Measurements from ENCODE around the gene KCTD21.

The KCTD21 gene

DNA sequence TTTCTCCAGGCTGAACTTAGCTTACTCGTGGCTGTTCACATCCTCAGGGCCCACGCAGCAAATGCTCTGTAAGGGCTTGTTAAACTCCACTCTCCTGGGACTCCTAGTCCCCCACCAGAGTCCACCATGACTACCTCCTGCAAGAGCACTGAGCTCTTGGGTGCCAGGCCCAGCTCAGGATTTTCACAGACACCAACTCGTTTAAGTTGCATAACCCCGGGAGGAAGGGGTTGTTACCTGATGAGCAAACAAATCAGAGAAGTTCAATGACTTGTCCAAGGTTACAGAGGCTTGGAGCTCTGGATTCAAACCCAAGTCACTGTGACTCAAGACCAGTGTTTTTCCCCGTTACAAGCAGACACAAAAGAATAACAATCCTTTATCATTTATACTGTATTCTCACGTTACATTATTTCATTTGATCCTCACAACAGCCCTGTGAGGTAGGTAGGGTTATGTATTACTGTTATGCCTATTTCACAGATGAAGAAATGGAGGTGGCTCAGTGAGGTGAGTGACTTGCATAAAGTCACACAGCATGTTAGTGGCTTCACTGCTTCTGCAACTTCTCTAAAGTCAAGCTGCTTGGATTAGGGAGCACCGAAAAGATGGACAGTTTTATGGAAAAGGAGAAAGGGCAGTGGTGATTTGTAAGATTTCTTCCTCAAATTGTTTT, 17.4 kb downstream of the KCTD21 start:
- no peak for DNase-seq

GRCh38 chr11:78170413-78170812, 18.0 kb downstream of the KCTD21 start:
- DNase-seq = no peak

- no peak for DNase-seq
Observed at GRCh38 chr11:78168539-78169477, 19.6 kb downstream of the KCTD21 start.

- no peak for DNase-seq
Observed at GRCh38 chr11:78166855-78167469, 21.5 kb downstream of the KCTD21 start.

DNA sequence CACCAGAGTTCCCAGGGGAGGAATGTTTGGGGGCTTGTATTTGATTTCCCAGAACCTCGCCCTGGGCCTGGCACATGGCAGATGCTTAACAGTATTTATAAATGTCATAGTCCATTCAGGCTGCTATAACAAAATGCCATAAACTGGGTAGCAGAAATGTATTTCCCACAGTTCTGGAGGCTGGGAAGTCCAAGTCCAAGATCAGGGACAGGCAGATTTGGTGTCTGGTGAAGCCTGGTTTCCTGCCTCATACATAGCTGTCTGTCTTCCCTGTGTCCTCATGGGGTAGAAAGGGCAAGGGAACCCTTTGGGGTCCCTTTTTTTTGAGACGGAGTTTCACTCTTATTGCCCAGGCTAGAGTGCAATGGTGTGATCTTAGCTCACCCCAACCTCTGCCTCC, 24.0 kb downstream of the KCTD21 start:
- DNase-seq = no peak

- no peak for DNase-seq
Observed at GRCh38 chr11:78163828-78164227, 24.6 kb downstream of the KCTD21 start.

DNA sequence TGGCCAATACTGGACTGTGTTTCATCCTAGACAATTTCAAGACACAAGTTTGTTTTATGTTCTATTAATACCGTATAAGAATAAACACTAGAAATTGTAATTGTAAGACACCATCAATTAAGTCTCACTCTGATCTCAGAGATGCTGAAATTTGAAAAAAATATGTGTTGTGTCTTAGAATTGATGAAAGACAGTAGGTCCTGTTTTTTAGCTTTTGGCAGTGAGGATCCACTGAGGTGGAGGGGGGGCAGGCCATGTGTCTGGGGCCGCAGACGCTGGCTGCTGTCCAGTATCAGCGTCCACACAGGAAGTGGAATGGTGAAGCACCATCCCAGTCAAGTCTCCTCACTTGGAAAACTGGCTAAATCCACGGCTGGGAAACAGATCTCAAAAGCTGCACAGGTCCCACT, 26.5 kb downstream of the KCTD21 start:
- DNase-seq = no peak

DNA sequence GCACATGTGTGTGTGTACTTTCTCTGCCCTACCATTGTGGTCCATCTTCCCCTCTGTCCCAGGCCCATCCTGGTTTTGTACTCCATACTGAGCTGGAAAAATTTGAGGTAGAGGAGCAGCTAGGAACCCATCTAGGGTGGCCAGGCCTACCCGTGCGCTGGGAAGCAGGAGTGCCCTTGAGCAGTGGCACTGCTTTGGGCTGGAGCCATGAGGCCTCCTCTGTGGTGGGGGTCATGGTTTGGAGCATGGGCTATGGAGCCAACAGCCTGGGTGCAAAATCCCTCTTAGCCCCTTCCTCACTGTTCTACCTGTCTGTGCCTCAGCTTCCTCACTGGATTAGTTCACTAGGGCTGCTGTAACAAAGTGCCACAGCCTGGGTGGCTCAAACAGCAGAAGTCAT, 27.1 kb downstream of the KCTD21 start:
- DNase-seq = no peak

DNA sequence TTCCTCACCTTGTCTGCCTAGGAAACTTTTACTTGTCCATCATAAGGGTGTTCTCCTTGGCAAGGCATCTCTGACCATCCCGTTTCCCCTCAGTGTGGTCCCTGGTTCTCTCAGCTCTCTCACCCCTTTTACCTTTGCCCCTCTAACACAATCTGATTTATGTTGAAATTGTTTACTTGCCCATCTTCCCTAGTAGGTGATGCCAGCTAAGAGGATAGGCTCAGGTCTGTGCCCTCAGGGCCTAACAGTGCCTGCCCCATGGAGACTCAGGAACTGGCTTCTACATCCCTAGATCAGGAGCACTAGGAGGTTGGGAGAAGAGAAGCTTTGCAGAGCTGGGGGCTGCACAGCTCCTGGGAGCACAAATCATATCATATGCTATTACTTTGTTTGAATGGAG, 27.9 kb downstream of the KCTD21 start:
- no peak for DNase-seq

GRCh38 chr11:78158987-78159652, 29.3 kb downstream of the KCTD21 start:
- DNase-seq = no peak

DNA sequence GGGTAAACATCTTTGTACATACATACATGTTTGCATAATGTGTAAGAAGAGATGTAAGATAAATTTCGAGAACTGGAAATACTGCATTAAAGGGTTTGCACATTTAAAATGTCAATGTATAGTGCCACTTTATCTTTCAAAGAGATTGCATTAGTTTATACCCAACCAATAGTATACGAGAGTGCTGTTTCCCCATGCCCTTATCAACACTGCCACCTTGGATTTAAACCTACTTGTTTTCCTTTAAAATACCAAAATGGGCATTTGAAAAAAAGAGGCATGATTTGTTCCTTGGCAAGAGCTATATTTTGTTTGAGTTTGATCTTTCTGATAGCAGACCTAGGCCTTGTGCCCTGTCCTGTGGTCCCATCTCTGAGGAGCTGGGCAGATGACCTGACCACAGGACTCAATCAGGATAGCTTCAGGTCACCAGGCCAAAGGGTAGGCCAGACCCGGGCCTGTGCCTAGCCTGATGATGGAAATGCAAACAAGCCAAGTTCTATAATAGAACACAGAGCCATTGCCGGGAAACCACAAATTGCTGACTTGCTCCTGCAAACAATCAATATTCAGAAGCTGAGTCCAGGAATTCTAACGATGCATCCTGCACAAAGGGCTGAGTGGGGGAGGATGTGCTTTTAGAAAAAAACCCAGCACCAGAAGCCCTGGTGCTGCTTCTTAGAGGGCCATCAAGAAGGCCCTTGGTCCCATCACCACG, 32.1 kb downstream of the KCTD21 start:
- no peak for DNase-seq

DNA sequence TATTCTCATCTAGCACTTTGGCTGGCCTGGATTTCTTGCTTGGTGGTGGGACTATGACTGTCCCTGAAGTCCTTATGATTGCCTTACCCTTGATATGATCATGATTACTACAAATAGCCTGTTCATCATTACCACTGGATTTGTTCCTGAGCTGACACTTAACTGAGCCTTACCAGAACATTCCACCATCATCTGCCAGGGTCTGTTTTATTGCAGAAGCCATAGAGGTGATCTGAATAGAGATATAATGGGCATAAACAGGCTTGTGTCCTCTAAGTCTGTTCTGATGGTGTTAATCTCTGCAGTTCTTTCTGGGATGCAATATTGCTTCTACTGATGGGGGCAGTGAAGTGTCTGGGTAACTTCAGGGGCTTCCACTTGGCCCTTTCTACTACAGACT, 36.6 kb downstream of the KCTD21 start:
- no peak for DNase-seq

- DNase-seq = no peak
Observed at GRCh38 chr11:78150754-78151153, 37.7 kb downstream of the KCTD21 start.

GRCh38 chr11:78150346-78150745, 38.1 kb downstream of the KCTD21 start:
- DNase-seq = no peak

GRCh38 chr11:78149646-78150045, 38.8 kb downstream of the KCTD21 start:
- DNase-seq = no peak

DNA sequence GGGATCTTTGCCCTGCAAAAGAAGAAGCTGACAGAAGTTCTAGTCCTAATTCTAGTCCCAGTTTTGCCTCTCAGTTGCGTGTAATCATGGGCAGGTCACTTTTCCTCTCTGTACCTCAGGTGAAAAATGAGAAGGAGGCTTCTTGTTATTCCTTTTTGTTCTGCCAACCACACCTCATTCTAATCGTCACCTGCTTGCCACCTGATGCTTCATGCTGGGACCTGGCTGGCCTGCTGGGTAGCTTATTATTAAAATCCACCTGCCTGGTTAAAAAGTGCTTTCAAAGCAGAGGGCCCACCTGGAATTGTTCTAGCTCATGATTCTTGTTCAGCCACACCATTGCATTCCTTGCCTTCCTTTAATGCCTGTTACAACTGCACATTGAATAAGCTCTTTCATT, 40.6 kb downstream of the KCTD21 start:
- DNase-seq = no peak

DNA sequence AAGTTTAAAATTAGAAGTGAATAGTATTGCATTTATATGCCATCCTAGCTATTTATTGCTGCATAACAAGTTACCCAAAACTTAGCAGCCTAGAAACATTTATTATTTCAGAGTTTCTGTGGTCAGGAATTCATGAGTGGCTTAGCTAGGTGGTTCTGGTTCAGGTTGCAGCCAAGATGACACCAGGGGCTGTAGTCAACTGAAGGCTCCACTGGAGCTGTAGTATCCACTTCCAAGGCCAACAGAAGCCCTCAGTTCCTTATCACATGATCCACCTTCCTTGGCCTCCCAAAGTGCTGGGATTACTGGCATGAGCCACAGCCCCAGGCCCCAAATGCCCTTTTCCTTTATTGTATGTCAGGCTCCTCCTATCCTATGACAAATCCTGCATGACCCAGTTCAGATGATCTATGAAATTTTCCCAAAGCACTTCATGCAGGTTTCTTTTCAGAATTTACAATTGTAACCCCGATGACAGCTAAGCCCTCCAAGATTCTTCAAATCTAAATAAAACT, 42.9 kb downstream of the KCTD21 start:
- DNase-seq = no peak

DNA sequence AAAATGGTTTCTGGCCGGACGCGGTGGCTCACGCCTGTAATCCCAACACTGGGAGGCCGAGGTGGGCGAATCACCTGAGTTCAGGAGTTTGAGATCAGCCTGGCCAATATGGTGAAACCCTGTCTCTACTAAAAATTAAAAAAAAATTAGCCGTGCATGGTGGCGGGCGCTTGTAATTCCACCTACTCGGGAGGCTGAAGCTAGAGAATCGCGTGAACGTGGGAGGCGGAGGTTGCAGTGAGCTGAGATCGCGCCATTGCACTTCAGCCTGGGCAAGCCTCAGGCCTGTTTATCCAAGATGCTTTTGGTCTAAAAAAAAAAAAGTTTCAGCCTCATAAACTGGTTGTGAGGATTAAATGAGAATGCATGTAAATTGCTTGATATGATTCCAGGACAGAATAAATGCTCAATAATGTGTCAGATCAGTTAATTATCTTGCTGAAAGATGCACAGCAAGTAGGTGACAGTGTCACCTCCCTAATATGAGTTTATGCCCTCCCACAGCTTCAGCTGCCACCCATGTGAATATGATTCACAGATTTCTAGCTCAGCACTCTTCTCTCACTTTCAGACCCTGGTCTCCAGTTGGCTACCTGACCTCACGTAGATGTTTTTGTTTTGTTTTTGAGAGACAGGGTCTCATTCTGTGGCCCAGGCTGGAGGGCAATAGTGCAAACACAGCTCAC, 47.9 kb downstream of the KCTD21 start:
- DNase-seq = no peak

DNA sequence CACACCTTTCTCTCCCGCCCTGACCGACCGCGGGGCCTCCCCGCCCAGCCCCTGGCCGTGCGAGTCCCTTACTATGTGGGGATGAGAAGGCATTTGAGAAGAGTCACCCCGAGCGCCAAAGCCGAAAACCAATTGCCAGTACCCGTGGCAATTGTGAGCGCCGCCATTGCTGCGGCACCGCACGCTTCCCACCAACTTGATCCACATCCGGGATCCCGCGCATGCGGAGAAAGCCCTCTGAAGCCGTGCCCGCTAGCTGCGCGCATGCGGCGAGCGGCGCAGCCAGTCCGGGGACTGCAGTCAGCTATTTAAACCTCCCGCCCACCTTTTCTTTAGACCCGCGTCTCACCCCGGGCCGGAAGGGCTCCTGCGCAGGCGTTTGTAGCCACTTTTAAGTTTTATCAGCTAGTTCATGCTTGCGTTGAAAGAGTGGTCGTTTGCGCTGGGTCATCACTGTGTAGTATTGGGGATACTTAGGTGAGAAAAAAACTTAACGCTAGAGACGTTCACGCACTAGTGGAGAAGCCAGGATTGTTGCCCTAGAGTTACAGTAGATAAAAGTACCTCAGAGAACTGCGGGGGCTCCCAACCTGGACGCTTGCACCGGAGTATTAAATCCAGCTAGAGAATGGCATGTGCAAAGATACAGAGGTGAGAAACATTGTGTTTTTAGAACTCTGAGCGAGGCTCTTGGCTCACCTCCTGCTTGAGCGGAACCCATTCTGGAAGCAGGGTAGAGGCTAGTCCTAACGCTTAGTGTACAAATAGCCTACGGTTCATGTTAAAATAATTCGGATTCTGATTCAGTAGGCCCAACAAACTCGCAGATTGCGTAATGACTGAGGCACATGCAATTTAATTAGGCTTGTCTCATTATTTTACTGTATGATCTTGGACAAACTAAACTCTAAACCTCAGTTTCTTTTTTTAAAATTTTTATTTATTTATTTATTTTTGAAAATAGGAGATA, 48.7 kb downstream of the KCTD21 start, which contains the start of gene ALG8:
Gene ALG8, minus strand, starts transcription at position 205 of the 970 bp plus-strand sequence. Its CDS starts 38 bp downstream, at position 167.
- DNase-seq = peak; percentile 87

Measured in activated gamma-delta T cell (primary cell).